GM18517 (cell line): ENCODE measurements around the gene CH25H.
A peak's percentile ranks its signal among the peaks of the same experiment; 100 is the strongest.

Experiments used
- ATAC-seq: cut with Tn5 transposase; IDR thresholded peaks from one replicate; pipeline ENCODE4 v1.9.1; 2021; ENCODE audit warnings: mild to moderate bottlenecking, moderate library complexity; ENCODE audit not compliant: unreplicated experiment

Gene CH25H

GRCh38 chr10:89235073-89235798 is 28.1 kb upstream of the CH25H start:
- no peak for ATAC-seq

DNA sequence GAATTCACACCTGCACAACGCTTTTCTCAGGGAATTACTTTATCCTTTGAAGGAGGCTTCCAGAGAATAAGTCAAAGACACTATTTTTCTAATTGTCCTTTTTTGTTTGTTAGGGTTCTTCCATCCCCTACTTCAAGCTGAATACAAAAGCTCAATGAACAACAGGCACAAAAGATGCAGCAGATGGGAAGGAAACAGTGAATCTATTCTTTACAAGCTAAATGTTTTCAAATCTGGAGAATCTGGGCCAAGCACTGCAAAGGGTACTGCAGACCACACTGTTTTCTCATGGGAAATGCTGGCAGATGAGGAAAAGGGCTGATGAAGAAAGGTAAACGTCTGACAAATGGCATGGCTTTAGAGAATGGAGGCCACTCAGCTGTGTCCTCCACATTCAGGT is 25.9 kb upstream of the CH25H start:
- ATAC-seq, result no peak

DNA sequence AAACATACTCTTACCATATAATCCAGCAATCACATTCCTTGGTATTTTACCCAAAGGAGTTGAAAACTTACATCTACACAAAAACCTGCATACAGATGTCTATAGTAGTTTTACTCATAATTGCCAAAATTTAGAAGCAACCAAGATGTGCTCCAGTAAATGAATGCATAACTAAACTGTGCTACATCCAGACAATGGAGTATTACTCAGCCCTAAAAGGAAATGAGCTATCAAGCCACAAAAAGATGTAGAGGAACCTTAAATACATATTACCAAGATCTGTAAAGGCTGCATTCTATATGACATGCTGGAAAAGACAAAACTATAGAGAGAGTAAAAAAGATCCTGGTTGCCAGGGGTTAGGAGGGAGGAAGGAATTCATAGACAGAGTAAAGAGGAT is 21.8 kb upstream of the CH25H start:
- ATAC-seq, result no peak

DNA sequence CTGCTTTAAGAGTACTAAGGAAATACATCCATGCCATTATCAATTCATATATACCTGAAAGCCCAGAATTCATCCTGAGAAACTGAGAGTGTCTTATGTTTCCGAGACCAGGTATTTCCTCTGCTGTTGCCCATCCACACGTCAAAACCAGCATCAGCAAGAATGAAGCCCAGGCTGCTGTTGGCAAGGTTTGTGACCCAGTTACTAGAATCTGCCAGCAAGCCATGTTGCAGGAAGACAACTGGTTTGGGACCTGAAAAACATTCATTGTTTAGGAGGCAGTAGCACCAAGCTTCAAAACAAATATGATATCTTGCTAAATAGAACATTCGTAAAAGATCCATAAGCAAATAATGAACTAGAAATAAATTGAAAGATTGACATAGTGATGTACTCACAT is 21.0 kb upstream of the CH25H start:
- no peak for ATAC-seq

DNA sequence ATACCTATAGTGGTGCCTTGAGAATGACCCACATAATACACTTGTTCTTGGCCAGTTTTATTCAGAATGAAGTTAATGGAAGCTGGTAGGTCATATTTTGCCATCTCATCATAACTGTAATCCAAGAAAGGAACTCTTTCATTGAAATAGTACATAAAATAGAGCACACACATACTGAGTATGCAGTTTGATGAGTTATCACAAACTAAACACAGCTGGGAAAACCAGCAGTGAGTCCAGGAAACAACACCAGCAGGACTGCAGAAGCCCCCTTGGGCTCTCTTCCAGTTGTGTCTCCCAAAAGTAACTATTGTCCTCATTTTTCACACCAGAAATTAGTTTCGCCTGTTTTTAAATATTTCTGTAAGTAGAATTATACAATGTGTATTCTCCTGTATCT is 19.8 kb upstream of the CH25H start:
- ATAC-seq, result no peak

DNA sequence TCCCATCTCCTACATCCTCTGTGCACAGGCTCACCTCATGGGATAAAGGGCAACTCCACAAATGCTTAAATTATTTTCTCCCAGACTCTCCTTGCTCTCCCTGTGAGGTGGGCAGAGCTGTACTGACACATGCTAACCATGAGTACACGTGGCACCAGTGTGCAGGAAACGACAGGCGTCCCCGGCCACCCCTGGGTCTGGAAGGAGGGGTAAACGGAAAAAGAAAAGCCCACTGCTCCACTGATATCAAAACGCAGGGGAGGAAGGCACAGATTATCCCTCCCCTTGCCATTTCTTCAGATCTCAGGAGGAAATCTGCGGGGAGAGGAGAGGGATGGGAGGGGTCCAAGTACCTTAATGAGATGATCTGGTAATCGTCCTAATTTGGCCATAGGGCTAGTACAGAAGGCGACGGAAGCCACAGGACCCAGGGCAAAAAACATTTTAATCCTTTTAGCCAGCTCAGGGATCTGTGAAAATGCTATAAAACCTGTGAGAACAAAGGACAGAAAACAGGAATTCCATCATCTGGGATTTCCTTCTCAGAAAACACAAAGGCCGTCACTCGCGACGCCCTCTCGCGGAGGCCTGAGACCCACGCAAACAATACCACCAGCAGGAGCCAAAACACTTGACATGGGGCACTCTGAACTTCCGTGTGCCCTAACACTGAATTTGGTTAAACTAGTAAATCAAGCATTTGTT is 17.8 kb upstream of the CH25H start:
- ATAC-seq, result no peak

DNA sequence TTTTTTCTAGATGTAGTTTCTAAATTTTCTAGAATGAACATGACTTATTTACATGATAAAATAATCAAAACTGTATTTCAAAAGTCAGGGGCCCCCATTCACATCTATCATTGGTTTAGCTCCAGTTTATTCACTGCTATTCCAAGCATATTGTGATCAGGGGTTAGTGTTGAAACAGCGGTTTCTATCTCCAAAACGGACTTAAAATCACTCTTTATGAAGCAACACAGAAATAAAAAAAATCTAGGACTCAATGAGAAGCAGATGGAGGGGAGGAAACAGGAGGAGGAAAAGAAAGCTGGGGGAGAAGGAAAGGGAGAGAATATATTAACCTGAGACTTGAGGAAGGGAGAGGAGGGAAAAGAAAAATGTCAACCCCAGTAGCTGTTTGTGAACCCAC is 14.8 kb upstream of the CH25H start:
- ATAC-seq, result no peak

DNA sequence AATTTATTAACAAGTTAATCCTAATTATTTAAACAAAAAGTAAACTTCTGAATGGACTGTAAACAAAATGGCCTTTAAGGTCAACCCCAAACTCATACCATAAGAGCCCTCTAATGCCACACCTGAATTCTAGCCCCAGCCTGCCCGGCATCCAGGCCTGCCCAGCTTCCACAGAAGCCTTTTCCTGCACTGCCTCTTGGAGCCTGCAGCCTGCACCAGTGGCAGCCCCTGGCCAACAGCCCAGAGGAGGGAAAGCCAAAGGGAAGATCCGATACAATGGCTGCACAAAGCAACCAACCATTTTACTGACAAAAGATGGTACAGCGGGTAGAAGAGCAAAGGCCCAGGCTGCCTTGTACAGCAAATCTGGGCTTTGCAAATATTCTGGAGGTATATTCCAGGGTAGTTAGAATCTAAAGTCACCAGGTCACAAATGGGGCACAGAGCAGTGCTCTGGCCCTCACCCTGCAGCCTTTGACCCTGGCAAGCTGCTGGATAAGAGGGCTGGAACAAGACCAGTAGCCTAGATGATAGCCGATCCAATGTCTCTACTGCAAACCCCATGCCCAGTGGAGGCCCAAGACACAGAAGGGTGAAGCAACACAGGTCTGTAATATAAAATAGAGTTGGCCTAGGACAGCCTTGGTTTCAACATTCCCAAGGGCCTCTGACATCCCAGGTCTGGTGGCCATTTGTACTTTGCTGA is 12.5 kb upstream of the CH25H start:
- no peak for ATAC-seq

DNA sequence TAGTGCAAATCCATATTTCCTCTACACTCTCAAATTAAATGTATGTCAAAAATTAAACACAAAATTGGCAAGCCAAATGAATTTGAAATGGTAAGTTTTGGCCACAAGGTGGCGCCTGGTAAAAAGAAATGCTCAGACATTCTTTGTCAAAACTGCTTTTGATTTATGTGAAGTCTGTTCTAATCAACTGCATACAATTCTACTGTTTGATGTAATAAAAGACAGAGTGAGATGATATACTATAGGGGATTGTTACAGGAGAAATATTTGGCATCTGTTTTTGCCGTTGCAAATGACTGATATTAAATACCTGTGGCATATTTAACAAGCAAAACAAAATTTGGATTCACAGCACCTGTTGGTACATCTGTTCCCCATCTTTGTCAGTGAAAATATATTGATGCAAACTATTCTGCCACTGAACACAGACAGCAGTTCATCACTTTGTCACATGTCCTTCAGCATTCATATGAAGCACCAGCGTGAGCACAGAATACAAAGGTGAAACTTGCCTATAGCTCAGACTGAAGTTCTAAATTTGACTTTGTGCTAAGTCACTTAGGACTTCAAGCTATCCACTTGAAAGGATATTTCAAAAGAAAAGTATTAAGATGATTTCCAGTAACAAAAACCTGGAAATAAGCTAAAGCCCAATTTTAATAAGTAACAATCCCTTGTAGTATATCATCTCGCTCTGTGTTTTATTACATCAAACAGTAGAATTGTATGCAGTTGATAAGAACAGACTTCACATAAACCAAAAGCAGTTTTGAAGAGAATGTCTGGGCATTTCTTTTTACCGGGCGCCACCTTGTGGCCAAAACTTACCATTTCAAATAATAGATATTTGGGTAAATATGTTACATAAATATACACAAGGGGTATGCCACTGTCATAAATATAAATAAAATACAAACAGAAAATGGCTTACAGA is 10.2 kb upstream of the CH25H start:
- no peak for ATAC-seq

DNA sequence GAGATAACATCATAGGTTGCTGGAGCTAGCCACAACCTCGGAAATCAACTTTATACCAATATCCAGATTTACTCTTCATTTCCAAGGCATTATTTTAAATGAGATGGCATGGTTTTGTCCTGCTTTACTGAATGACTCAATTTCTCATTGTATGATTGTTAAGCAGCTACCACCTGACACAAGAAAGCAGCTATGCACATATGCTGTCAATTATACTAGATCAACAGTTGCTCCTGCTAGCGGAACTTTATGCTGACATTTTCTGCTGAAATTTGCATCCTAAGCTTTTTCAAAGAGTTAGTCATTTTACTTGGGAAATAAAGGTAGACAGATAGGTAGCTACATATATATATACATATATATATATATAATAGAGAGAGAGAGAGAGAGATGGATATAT is 8.9 kb upstream of the CH25H start:
- ATAC-seq, result no peak

GRCh38 chr10:89215511-89215910 is 8.4 kb upstream of the CH25H start:
- no peak for ATAC-seq

GRCh38 chr10:89214566-89215165 is 7.5 kb upstream of the CH25H start:
- no peak for ATAC-seq

GRCh38 chr10:89213191-89213808 is 6.2 kb upstream of the CH25H start:
- no peak for ATAC-seq

DNA sequence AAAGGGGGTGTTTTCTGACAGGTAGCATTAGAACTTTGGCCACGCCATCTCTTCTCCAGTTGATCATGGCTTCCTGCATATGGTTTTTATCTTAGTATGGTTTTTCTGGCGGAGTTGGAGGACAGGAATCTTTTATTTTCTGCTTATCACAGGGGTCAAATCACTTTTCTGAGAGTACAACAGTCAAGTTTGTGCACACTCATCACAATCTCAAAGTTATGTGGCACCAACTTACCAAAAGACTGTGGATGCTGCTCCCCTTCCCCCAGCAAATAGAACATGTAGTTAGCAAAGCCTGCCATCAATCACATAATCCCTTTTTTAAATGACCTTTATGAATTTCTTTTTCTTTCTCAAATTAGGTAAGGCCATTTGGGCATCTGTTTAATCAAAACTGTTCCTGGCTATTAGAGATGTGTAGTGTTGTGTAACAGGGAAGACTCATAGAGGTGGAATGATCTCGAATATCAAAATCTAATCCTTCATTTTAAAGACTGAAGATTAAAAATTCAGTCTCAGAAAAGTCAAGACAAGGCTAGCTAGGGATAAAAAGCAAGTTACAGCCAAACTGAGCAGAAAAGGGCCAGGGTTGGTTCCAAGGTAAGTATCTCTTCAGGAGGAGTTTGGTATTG is 3.8 kb upstream of the CH25H start:
- no peak for ATAC-seq

DNA sequence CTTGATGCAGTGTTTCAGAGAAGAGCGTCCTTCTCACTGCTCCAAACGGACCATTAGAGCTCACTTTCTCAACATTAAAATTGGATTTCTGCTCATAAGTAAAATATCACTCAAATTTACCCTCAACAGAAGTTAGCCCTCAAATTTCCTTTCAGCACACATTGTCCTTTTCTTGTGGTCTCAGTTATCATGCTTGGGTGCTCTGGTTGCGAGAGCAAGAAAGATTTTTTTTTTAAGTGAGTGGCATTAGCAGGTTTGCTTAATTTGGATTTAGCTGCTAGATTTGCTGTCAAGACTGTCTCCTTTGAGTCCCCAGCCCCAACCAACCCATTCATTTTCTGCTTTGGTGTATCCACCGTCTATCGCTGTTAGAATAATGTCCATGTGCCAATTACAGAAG is 2.6 kb upstream of the CH25H start:
- ATAC-seq, result no peak

GRCh38 chr10:89207801-89208551 is 859 bp upstream of the CH25H start:
- ATAC-seq, result peak; percentile 20

DNA sequence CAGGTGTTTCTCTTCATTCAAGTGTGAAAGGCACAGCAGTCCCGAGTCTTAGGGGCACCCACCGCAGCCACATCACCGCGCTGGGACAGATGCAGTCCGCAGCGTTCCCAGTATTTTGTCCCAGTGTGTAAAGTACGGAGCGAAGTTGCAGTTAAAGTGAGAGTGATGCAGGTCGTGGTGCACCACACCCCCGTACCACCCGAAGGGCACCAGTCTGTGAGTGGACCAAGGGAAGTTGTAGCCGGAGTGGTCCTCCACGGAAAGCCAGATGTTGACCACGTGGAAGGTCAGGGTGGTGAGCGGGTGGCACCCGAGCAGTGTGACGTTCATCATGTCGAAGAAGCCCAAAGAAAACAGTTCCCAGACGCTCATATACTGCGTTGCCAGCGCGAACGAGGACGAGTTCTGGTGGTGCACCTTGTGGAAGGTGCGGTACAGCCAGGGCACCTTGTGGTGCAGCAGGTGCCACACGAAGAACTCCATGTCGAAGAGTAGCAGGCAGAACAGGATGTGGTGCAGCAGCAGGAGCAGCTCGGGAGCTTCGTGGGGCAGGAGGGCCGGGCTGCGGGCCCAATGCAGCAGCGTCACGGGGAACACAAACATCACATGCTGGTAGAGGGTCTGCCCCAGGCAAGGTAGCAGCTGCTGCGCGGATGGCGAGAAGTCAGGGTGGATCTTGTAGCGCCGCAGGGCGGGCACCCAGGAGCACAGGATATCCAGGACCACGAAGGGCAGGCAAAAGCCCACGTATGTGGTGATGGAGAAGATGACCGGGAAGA is 526 bp downstream of the CH25H start:
- ATAC-seq, result peak; percentile 33

DNA sequence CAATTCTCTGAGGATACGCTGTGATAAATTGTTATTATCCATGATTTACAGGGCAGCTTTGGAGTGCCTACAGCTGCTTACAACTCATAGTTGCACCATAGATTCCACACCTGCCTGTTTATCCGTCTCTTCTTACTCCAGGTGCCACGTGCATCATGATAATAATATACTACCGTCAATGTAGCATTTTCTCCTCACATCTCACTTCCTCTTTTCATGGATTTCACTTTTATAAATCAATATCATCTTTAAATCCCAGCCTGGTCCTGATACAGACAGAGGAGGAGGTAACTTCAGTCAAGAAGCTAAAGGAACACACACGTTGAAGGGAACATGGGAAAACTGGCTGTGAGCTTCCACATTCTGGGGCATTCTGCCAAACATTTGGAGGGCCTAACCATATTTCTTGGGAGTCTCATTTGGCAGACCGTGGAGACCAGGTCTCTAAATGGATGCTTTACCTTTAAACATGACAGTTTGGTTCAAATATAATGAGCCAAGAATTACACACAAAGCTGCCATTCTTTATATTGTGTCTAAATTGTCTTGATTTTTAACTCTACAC is 2.4 kb downstream of the CH25H start:
- ATAC-seq, result no peak
